GM18520 (cell line): ENCODE data around the gene VGLL4.

Experiments
- ATAC-seq: cut with Tn5 transposase; IDR thresholded peaks from one replicate; pipeline ENCODE4 v1.9.1; 2021; ENCODE audit not compliant: unreplicated experiment

The VGLL4 gene

DNA sequence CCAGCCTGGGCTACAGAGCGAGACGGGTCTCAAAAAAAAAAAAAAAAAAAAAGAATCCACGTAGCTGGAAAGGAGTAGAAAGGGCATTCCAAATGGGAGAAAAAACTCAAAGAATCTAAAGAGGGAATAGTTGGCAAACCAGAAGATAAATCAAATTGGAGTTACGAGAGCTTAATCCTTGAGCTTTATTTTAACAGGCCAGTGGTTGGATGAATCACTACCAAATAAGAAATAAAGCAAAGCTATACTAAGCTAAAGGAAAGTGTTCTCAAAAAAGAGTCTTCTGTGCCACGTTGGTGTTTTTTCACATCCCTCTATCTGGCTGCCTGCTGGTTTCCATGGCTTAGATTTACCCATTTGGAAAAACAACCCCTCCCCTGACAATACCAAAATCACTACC, 14.0 kb downstream of the VGLL4 start:
- ATAC-seq = no peak

DNA sequence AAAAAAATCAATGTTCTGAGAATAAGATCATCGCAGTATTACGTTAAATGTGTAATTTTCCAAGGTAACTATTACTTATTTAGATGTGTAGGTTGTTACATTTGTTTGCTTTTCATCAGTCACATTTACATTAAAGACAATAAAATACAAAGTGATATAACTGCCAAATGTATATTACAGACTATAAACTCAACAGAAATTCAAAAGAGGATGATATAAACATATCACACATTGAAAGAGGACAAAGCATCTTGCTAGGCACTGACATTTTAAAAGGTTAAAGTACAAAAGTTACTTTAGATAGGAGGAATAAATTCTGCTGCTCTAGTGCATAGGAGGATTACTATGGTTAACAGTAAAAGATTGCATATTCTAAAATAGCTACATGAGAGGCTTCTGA, 16.1 kb downstream of the VGLL4 start:
- ATAC-seq = no peak

DNA sequence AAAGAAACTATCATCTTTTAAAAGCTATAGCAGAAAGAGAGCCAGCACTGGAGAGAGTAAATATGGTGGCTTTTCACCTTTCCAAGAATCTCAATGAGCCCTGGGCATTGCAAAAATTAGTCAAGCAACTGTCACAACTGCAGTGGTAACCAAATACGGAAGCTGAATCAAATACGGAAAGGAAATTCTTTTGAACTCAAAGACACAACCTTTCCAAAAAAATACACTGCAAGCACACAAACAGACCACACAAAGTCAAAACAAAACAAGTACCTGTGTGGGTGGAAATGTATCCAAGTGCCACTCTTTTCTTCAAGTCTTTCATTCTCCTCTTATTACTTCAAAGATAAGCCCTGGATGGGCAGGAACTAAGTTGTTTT, 17.6 kb downstream of the VGLL4 start:
- no peak for ATAC-seq

DNA sequence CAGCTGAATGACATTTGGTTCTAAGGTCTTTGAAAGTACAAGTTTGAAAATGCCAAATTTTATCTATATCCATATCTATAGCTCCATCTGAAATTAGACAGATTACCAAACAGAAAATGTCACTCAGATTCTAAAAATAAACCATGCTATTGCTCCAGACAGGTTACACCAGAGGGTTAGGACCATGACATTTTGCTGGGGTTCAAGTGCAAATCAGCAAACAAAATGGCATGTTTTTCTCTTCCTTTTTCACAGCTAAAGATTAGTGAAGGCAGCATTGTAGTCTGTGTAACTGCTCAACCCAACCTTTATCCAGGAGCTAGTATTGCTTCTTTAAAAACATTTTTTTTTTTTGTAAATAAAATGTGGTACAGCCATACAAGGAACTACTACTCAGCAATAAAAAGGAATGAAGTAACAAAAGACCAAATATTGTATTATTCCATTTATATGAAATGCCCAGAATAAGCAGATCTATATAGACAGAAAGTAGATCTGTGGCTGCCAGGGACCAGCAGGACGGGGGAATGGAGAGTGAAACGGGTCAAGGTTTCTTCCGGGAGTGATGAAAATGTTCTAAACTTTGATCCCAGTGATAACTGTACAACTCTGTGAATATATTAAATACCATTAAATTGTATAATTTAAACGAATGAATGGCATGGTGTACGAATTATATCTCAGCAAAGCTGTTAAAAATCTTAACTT, 18.2 kb downstream of the VGLL4 start:
- ATAC-seq = no peak

DNA sequence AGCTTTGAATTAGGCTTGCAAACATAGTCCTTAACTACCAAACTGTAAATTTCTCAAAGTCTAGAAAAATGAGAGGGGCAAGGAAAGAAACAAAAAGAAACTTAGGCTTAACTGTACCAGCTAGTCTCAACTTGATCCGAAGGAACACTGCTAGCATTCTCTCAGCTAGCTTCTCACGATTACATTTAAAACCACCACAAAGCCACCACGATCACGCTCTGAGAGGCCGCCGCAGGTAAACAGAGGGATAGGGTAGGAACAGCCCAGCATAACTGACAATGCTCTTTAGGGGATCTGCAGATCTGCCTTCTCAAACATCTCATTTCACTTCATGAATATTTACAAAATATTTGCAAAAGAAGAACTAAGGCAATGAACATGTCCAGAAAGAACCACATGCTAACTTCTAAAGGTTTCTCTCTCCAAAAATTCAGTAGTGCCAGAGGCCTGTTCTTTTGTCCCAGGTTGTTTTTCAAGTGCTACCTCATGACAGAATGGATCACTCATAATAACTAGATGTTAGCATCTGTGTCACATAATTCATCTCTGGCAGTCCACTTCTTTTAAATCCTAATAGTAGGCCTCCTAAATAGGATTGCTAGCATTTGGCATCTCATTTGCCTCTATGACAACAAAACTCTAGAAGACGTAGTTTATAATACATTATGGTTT, 18.9 kb downstream of the VGLL4 start:
- no peak for ATAC-seq

DNA sequence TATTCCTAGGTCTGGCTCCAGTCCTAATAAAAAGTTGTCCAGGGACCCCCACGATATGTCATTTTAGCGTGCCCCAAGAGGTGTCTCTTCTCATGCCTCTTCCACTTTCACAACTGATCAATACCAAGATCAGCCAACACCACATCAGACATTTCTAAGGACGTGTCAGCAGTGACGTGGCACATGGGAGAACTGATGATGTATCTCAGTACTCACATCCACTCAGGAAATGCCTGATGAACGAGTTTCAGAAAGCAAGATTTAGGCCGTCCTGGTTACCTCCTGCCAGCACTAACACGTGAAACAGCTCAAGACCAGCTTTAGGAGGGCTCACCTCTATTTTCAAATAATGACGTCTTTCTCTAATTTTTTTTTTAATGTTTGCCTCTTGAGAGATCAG, 19.6 kb downstream of the VGLL4 start:
- peak; percentile 55 for ATAC-seq

DNA sequence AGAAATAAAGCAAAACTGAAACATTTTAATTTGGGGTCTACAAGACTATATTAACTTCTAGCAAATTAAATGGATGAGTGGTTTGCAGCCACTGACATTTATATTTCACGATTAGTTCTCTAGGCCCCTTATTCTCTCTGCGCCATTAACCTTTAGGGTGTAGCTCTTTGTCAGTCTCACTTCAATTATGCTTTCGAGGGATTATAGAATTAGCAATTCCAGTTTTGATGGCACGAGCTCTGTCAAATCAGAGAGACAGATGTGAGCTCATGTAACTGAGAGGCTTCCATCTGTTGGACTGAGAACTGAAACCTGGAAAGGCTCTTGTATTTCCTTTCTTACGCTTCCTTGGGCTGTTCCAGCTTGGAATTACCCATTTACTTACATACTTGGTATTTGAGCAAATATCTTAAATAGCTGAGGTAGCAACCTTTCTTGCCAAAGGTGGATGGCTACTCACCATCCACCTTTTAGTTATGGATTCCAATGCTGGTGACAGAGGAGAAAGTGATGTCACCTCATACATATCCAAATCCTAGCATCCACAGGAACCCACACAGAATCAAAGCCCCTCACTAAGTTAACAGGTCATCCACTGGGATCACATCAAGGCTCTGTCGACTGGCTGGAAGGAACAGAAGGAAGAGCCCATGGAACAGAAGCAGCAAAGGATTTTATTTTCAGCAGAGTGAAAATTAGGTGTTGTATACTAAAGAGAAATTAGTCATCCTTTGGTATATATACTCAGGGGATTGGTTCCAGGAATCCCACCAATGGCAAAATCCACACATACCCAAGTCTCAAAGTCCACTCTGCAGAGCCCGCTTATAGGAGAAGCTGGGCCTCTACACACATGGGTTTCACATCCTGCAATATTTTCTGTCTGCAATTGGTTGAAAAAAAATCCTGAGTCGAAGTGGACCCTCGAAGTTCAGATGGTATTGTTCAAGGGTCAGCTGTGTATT, 20.8 kb downstream of the VGLL4 start:
- ATAC-seq = no peak

DNA sequence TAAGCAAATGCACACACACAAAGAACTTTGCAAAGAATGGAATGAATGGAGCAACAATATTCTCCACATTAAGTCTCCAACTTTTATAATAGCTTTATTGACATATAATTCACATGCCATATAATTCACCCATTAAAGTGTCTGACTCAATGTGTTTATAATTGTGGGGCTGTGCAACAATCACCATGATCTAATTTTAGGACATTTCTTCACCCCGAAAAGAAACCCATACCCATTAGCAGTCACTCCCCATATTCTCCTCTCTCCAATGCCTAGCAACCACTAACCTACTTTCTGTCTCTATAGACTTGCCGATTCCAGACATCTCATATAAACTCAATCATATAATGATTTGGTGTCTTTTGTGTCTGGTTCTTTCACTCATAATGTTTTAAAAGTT, 22.6 kb downstream of the VGLL4 start:
- no peak for ATAC-seq

DNA sequence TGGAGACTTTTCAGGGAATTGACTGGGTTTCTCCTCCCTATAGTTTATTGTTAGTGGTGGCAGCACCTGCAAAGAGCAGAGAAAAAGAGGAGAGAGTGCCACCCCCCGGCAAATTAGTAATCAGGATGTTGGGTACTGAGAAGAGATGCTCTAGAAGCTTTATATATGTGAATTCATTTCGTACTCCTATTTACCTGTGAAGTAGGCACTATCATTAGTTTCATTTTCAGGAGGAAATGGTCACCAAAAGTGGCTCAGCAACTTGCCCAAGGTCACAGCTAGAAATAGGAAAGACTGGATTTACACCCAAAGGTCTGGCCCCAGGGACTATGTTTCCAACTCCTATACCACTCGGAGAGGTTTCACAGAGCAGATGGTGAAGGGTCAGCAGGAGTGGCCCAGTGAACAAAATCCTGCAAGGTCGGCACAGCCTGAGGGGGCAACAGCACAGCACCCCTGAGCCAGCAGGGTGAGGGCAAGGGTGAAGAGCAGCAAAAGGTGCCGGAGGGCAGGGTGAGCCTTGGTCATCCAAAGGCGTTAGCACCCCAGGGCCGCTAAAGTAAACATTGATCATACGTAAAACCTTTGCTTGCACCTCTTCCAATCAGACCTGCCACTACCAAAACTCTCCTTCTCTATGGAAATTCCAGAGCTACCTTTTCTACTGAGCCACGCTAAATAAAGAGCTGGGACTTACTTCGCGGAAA, 23.6 kb downstream of the VGLL4 start:
- ATAC-seq = no peak

DNA sequence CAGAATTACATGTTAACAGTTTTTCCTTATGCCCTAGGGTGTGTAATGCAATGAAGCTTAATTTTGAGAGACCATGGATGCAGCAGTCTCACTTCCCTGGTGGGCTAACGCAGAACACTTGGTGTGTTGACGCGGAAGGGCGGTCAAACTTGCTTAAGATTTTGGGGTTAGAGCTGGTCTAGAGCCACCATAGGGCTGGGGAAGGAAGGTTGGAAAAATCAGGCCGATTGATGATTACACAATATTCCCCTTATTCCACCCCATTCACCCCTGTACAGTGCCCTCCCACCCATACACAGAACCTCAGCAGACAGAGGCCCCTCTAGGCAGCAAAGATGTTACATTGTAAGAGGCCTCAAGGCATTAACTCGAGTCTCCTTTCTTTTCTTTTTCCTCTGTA, 24.3 kb downstream of the VGLL4 start:
- no peak for ATAC-seq

DNA sequence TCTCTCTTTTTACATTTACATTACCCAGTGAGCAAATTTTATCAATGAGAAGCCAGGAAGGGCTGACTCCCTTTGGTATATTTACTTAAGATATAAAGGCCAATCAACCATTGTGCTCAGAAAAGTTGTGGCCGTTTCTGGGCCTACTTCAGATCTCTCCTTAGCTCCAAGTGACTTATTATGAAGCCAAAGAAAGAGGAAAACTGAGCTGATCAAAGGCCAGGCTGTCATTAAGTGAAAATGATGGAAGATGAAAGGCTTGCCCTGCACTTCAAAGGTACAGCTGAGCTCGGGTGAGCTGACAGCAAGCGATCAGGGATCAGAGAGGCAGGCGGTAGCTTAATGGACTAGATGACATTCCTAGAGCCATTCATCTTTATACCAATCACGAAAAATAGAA, 24.8 kb downstream of the VGLL4 start:
- ATAC-seq = no peak

DNA sequence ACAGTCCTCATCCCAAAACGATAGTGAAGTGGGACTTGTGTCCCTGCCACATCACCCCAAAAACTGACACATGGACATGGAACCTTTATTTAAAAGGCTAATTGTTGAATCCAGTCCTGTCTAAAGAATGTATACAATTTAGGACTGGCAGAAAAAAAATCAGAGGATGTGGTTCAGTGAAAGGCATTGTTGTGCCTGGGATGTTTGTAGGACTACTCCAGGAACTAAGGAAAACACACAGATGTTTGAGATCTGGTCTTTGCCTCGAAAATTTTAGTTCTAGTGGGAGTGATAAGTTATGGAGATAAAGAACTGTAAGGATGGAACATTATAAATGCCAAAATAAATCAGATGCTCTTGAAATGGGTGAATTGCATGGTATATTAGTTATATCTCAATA, 27.2 kb downstream of the VGLL4 start:
- ATAC-seq = no peak

DNA sequence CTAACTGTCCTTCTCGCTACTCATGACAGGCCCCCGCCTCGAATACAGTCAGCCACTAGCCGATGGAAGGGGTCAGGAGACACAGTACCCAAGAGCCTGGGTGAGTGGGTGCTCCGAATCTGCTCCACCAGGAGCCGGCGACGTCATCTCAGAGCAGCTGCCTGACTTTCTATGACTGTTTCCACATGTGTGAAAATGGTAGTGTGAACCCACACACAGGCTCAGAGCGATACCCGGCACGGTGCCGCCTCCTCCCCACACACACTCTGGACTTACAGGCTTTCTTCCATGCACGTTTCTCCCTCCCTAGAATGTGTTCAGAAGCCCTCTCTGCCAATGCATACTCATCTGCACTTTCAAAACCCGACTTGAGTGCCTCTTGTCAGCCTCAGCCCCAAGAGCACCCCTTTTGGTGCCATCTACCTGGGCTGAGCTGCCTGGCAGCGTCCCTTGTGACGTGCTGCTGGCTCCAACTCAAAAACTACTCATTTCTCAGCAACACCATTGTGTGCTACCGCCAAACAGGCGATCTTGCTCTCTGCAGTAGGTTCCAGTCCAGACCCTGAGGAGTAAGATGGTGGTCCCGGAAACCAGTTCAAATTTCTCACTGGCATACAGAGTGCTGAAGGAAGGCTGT, 29.7 kb downstream of the VGLL4 start:
- no peak for ATAC-seq

DNA sequence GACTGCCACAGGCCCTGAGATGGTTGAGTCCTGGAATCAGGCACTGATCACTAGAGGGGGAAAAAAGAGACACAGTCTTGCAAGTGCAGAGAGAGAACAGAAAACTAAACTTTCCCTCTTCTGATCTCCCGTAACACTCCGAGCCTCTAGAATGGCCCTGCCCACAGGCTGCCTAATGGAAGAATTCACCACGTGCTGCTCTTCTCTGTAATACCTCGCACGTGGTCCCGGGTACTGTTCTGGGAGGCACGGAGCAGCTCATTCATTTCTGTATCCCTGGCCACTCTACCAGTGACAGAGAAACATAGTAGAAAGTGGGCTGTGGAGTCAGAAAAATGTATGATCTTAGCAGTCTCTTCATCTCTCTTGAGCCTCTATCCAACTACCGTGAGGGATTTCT, 30.4 kb downstream of the VGLL4 start:
- no peak for ATAC-seq

DNA sequence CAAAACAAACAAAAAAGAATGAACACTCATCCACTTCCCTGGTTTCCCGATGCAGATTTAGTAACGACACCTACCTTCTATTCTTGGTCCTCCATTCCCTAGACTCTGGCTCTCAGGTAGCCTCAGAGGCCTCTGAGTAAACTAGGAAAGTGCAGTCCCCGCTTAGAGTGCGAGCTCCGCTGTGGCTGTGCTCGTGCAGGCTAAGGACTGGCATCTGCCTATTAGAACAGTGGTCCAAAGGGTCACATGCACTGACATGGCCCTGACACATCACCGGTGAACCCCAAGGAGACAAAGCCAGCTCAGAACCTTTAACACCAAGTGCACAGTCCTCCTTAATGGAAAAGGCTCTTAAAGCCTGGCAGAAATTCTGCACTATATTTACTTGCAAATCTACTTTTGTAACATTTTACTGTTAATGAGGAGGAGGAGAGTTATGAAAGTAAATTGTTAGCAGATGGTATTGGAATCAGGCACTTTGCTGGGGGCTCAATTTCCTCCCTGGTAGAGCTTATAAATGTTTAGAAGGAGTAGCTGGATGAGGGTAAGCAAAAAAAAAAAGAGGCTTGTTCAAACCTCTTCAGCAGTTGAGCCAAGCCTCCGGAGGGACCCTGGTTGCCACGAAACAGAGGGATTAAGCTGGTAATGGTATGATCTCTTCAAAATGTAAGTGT, 31.1 kb downstream of the VGLL4 start:
- no peak for ATAC-seq

DNA sequence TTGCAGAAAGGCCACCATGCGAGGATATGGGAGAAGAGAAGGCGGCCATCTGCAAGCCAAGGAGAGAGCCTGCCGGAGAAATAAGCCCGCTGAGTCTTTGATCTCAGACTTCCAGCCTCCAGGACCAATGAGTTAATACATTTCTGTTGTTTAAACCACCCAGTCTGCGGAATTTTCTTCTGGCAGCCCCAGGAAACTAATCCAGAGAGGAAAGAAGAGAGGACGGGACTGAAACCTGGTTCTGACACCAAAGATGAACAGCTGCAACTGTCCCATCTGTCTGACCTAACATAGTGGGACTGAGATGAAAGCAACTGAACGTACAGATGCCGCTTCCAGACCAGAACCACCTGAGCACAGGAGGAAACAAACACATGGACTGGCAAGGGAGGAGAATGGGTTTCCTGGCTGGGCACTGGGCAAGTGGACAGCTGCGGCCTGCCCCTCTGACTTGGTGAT, 32.3 kb downstream of the VGLL4 start:
- ATAC-seq = no peak

DNA sequence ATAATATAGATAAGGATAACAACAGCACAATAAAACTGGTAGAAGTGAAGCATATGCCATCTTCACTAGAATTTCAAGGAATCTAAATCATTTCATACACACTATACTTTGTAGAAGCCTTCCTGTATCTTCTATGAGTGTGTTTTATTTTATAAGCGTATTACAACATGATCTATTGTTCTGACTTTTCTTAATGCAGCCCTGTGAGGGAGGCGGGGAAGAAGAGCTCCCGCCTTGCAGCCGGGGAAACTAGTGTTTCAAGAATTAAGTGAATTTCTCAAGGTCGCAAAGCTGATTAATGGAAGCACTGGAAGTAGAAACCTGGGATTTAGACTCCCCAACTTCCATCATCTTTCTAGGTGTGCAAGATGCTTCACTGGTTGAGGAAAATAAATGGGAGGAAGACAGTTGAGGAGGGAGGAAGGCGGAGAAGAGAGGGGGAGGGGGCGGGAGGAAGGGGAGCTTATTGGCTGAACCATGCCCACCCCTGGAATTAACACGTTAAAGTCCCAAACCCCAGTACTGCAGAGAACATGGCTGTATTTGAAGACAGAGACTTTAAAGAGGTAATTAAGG, 32.9 kb downstream of the VGLL4 start:
- ATAC-seq = no peak

DNA sequence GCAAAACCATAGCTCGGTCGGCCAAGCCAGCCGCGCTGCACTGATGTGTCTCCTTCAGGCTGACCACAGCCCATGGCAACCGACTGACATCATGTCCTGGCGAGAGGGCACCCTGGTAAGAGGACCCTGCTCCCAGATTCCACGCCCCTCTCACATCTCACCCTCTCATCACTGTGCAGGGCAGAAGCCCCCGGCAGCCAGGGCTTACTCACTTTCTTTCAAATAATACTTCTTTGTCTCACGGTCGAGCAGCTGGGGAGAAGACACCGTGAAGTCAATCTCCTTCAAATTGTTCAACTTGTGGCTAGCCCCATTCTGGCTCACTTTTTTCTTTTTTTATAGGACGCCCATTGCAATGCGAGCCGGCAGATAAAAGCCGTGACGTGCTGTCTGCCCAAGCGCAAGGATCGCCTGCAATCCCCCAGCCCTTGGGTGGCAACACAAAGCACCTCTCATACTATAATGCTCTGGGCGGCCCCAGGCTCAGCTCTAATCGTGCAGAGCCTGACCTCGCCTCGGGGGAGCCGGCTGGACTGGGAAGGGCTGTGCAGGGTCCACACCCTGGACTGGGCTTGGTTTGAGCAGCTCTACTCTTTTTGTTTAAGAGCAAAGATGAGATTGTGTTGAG, 33.6 kb downstream of the VGLL4 start:
- no peak for ATAC-seq

DNA sequence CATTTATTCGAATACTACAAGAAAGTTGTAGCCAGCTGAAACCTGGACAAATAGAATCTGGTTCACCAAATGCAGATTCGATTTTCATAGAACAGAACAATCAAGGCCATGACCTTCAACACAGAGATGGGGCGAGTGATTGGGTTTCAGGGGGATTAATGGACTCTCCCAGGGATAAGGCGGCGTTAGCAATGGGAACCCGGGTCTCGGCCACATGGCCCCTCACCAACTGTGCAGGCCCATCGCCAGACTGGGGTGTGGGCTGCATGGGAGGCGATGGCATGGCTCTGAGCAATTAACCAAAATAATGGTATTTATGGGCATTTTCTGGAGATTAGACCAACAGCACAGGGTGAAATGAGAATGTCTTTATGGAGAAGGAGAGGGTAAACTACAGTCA, 34.2 kb downstream of the VGLL4 start:
- ATAC-seq = no peak
